Left lung (tissue), 10 donors: ENCODE results near the gene FBXO40. TPM values are rescaled to one million over a fixed set of nuclear protein-coding genes. Genes with fewer than 3 reads are reported as not detected.

Experiments used
- ATAC-seq: fragments of 200-7000 bp; cut with Tn5 transposase; one replicate; pipeline ENCODE4 v1.9.1; 2020; ENCODE audit warnings: moderate library complexity
- DNase-seq, 4 donors: peaks; one replicate each; pipeline ENCODE4 v3.0.0-alpha.2; 2013 to 2020
- H3K27ac ChIP-seq, 2 donors: fragments of 200-600 bp; sonication (generic) in 1 of 2; one replicate each; pipeline versions ENCODE4 v1.5.0 to v1.8.0; 2020 to 2021
- H3K27me3 ChIP-seq, 2 donors: fragments of 200-600 bp; sonication (generic) in 1 of 2; one replicate each; pipeline versions ENCODE4 v1.5.0 to v1.8.0; 2020 to 2021
- H3K36me3 ChIP-seq, 2 donors: fragments of 200-600 bp; sonication (generic) in 1 of 2; one replicate each; pipeline versions ENCODE4 v1.5.0 to v1.8.0; 2020 to 2021
- H3K4me1 ChIP-seq, 2 donors: fragments of 200-600 bp; one replicate each; pipeline ENCODE4 v1.8.0; 2021
- H3K4me3 ChIP-seq, 2 donors: fragments of 200-600 bp; sonication (generic) in 1 of 2; one replicate each; pipeline versions ENCODE4 v1.5.0 to v1.8.0; 2020 to 2021; ENCODE audit warnings: mild to moderate bottlenecking in 1 of 2
- H3K9me3 ChIP-seq, 2 donors: fragments of 200-600 bp; sonication (generic) in 1 of 2; one replicate each; pipeline versions ENCODE4 v1.5.0 to v1.8.0; 2020 to 2021
- intact Hi-C, 2 donors: fragments of 100-400 bp; cut with DNase I; formaldehyde crosslinking; loops; one replicate each; pipeline versions ENCODE4 v1.11.2 to v1.14.2; 2022
- polyA plus RNA-seq, 6 donors: library from polyadenylated mRNA; unstranded; fragments of 120-200 nt; gene quantifications; one replicate each; pipeline ENCODE4 v1.2.1, GENCODE V29; 2013; ENCODE audit not compliant: insufficient read length in 6 of 6
- total RNA-seq, 2 donors: library from RNA; stranded (reverse); fragmentation: NEBNext Ultra II Directional; extraction: Animal tissue kit (Norgen Biotek cat#: 25700); gene quantifications; one replicate each; pipeline ENCODE4 v1.2.1, GENCODE V29; 2021
- TF ChIP-seq, protein P1 (sequence below), 2 donors: fragments of 200-600 bp; sonication (generic) in 1 of 2; IDR thresholded peaks; one replicate each; pipeline versions ENCODE4 v1.5.0 to v1.8.0; 2021; ENCODE audit warnings: antibody characterized with exemption in 2 of 2
- donor health status: DM: no; HTN: yes; CAD: no.
- donor health status: DM: no; HTN: no; CAD: no.

FBXO40 gene
- total and polyA plus RNA-seq, 8 donors, result 0.03 to 0.10 (median 0.04) TPM

GRCh38 chr3:121645054-121645453 lies 51.9 kb downstream of the FBXO40 start:
- no peaks in the 10 kb centered on the region for H3K9me3 ChIP-seq
- no peak overlapping the region for H3K27ac ChIP-seq
- H3K27me3 ChIP-seq, result no peaks in the 10 kb centered on the region
- TF ChIP-seq, protein P1, sequence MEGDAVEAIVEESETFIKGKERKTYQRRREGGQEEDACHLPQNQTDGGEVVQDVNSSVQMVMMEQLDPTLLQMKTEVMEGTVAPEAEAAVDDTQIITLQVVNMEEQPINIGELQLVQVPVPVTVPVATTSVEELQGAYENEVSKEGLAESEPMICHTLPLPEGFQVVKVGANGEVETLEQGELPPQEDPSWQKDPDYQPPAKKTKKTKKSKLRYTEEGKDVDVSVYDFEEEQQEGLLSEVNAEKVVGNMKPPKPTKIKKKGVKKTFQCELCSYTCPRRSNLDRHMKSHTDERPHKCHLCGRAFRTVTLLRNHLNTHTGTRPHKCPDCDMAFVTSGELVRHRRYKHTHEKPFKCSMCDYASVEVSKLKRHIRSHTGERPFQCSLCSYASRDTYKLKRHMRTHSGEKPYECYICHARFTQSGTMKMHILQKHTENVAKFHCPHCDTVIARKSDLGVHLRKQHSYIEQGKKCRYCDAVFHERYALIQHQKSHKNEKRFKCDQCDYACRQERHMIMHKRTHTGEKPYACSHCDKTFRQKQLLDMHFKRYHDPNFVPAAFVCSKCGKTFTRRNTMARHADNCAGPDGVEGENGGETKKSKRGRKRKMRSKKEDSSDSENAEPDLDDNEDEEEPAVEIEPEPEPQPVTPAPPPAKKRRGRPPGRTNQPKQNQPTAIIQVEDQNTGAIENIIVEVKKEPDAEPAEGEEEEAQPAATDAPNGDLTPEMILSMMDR (IDR thresholded peaks at IDR 0.05), result no peak
- H3K36me3 ChIP-seq, result peaks cover 0 to 55% of the 10 kb centered on the region in 2 donors
- no peak for DNase-seq
- no peak for ATAC-seq
- H3K4me3 ChIP-seq, result no peak overlapping the region
- intact Hi-C loops, result no loop called here
- no peaks in the 10 kb centered on the region for H3K4me1 ChIP-seq

- peak in 2 of 4 donors; percentile 18 to 53 for DNase-seq
- H3K9me3 ChIP-seq, result no peaks in the 10 kb centered on the region
- TF ChIP-seq, protein P1 (IDR thresholded peaks at IDR 0.05), result no peak
- H3K4me1 ChIP-seq, result no peaks in the 10 kb centered on the region
- H3K27me3 ChIP-seq, result no peaks in the 10 kb centered on the region
- ATAC-seq, result no peak
- intact Hi-C loops, result no loop called here
- H3K4me3 ChIP-seq, result no peak overlapping the region
- H3K36me3 ChIP-seq, result peaks cover 0 to 49% of the 10 kb centered on the region in 2 donors
- H3K27ac ChIP-seq, result no peak overlapping the region
Measured at GRCh38 chr3:121648219-121648958, 55.2 kb downstream of the FBXO40 start.

DNA sequence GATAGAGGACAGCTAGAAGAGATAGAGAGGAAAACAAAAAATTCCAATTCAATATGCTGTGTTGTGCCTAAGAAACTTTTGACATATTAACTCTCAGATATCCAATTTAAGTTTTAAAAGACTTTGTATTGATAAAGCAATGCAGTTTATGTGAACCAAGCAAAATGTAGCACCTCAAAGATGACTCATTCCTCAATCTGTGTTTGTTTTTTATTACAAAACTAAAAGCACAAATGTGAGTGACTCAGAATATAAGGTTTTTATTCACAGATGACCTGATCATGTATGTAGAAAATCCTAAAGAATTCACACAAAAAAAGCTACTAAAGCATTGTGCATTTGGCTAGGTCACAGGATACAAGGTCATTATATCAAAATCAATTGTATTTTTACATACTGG lies 56.5 kb downstream of the FBXO40 start:
- Histone ChIP-seq H3K36me3 (peaks cover 0 to 41% of the 10 kb centered on the region in 2 donors), H3K4me3 (no peak overlapping the region), H3K27me3 (no peaks in the 10 kb centered on the region), H3K27ac (no peak overlapping the region), H3K9me3 (no peaks in the 10 kb centered on the region), H3K4me1 (peaks cover 0 to under 1% of the 10 kb centered on the region in 2 donors)
- intact Hi-C loops, result no loop called here
- TF ChIP-seq, protein P1 (IDR thresholded peaks at IDR 0.05), result no peak
- no peak for ATAC-seq
- DNase-seq, result no peak

DNA sequence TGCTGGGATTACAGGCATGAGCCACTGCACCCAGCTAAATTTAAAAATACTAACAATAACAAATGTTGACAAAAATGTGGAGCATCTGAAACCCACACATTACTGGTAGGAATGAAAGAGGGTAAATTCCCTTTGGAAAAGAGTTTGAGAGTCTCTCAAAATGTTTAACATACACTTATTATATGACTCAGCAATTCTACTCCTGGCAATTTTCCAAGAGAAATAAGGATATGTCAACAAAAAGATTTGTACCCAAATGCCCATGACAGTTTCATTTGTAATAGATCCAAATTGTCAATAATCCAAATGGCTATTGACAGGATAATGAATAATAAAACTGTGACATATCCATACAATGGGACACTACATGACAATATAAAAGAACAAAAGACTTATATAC lies 58.5 kb downstream of the FBXO40 start:
- Histone ChIP-seq H3K4me3 (no peak overlapping the region), H3K36me3 (peaks cover 0 to 41% of the 10 kb centered on the region in 2 donors), H3K9me3 (no peaks in the 10 kb centered on the region), H3K4me1 (peaks cover 0 to 6% of the 10 kb centered on the region in 2 donors), H3K27ac (no peak overlapping the region), H3K27me3 (no peaks in the 10 kb centered on the region)
- ATAC-seq, result no peak
- intact Hi-C loops, result no loop called here
- DNase-seq, result no peak
- TF ChIP-seq, protein P1 (IDR thresholded peaks at IDR 0.05), result no peak

- ATAC-seq, result no peak
- Histone ChIP-seq H3K36me3 (peaks cover 0 to 54% of the 10 kb centered on the region in 2 donors), H3K9me3 (no peaks in the 10 kb centered on the region), H3K4me1 (peaks cover 0 to 27% of the 10 kb centered on the region in 2 donors), H3K27me3 (no peaks in the 10 kb centered on the region), H3K27ac (peak overlapping the region in 1 of 2 donors; percentile 62), H3K4me3 (no peak overlapping the region)
- TF ChIP-seq, protein P1 (IDR thresholded peaks at IDR 0.05), result no peak
- DNase-seq, result no peak
- intact Hi-C loops, result no loop called here
Measured at GRCh38 chr3:121654493-121655385, 61.6 kb downstream of the FBXO40 start.
